Measurements from ENCODE around the gene SUSD4. TPM values are rescaled to one million over a fixed set of nuclear protein-coding genes. Genes with fewer than 3 reads are reported as not detected.

SUSD4 gene
- total and polyA plus RNA-seq, 9 of the 15 experiments (the other 6 are each of a cell fraction or from before 2014, with no cell fraction given) = 0.06 to 1.7 (median 0.09) TPM; not detected in 4

GRCh38 chr1:223250632-223251015, 113.4 kb downstream of the SUSD4 start:
- Histone ChIP-seq H3K27ac (ENCODE audit: extremely low read depth, low read depth, low read length) (no peak overlapping the region), H3K4me2 (ENCODE audit: insufficient read depth, low read length) (no peak overlapping the region), H3K27me3 (ENCODE audit: control insufficient read depth in 2 of 2, insufficient read depth in 2 of 2, low read length in 2 of 2) (peaks cover 0 to 2% of the 10 kb centered on the region in 2 experiments; a peak in 1 of 5 replicates), H3K4me1 (replicated peaks in 1 of 2; ENCODE audit: control insufficient read depth in 2 of 2, insufficient read depth in 2 of 2, low read length in 2 of 2) (no peaks in the 10 kb centered on the region; a peak in 3 of 5 replicates), H3K79me2 (ENCODE audit: control insufficient read depth, insufficient read depth, low read length) (no peaks in the 10 kb centered on the region), H3K36me3 (ENCODE audit: control insufficient read depth, insufficient read depth, low read length) (no peaks in the 10 kb centered on the region), H3K9me1 (ENCODE audit: control insufficient read depth, insufficient read depth, low read length) (no peaks in the 10 kb centered on the region), H3K9me3 (replicated peaks; ENCODE audit: control insufficient read depth, insufficient read depth, low read depth, low read length) (no peaks in the 10 kb centered on the region), H3K4me3 (no peak overlapping the region), H3K9ac (ENCODE audit: insufficient read depth in 1 of 2, low read depth in 2 of 2, low read length in 2 of 2) (no peak overlapping the region), H4K20me1 (replicated peaks; ENCODE audit: control insufficient read depth, insufficient read depth, low read length) (no peaks in the 10 kb centered on the region), H2AFZ (ENCODE audit: low read depth, low read length) (no peak overlapping the region)
- POLR2A ChIA-PET = interaction anchor here (0.9 kb wide), 1 partner anchor 90 kb away, joined by 5 read pairs; no protein-coding TSS in a partner anchor
- in situ Hi-C loops (cut with MboI) = no loop called here
- no peak for ATAC-seq
- FAIRE-seq = no peak
- TF ChIP-seq HBP1 (CRISPR knock-in tag; IDR thresholded peaks at IDR 0.05) (no peak), RBM14 (IDR thresholded peaks at IDR 0.05; ENCODE audit: borderline replicate concordance, insufficient read depth, low read depth, low read length) (no peak), ZNF395 (CRISPR knock-in tag; IDR thresholded peaks at IDR 0.05) (no peak), BDP1 (IDR thresholded peaks at IDR 0.05; ENCODE audit: insufficient read depth, insufficient read length) (no peak)
- WGBS (ENCODE audit: insufficient coverage, low coverage, missing lambda C conversion rate) = 41% methylated on average over 6 of the region's 6 CpGs
- CTCF ChIA-PET (ENCODE audit: low intra/inter-chr PET ratio) = no interaction called here
- DNase-seq (ENCODE audit: extremely low read depth in 1 of 4, low spot score in 3 of 4) = no peak
- BruUV-seq (replicated peaks) = no TSS peak
- intact Hi-C loops (cut with micrococcal nuclease) = no loop called here

Data from K562 (cell line).